Spinal cord (tissue), 10 donors: ENCODE results near the gene TAF4. TPM values are rescaled to one million over a fixed set of nuclear protein-coding genes. Genes with fewer than 3 reads are reported as not detected.

Source experiments
- DNase-seq, 6 donors: peaks; one replicate each; pipeline versions ENCODE4 v3.0.0 to v3.0.0-alpha.2; 2013 to 2015; ENCODE audit warnings: low spot score in 6 of 6, low read depth in 4 of 6
- H3K27ac ChIP-seq: one replicate; pipeline ENCODE4 v1.5.1; 2013; ENCODE audit warnings: low read depth, low read length, control low read depth
- H3K27me3 ChIP-seq: one replicate; pipeline ENCODE4 v1.6.1; 2013; ENCODE audit warnings: low read length; ENCODE audit not compliant: control insufficient read depth, insufficient read depth
- H3K36me3 ChIP-seq: one replicate; pipeline ENCODE4 v1.6.1; 2013; ENCODE audit warnings: low read length; ENCODE audit not compliant: control insufficient read depth, insufficient read depth
- H3K4me1 ChIP-seq: one replicate; pipeline ENCODE4 v1.6.1; 2013; ENCODE audit warnings: low read length; ENCODE audit not compliant: control insufficient read depth, insufficient read depth
- H3K4me3 ChIP-seq: one replicate; pipeline ENCODE4 v1.5.1; 2013; ENCODE audit warnings: low read depth, low read length, control low read depth
- H3K9me3 ChIP-seq: one replicate; pipeline ENCODE4 v1.6.1; 2013; ENCODE audit warnings: low read length; ENCODE audit not compliant: control insufficient read depth, insufficient read depth
- WGBS: methylation state at CpG from one replicate; pipeline ENCODE4 v1.1.5; 2013; ENCODE audit warnings: missing lambda C conversion rate; ENCODE audit not compliant: insufficient coverage; 5-methylcytosine and 5-hydroxymethylcytosine counted together
- polyA plus RNA-seq, 2 donors: library from polyadenylated mRNA; unstranded; fragments of 120-200 nt; gene quantifications; one replicate each; pipeline ENCODE4 v1.2.1, GENCODE V29; 2013; ENCODE audit not compliant: insufficient read length in 2 of 2
- small RNA-seq: library from RNA; depleted of rRNA; stranded (forward); fragments of <200 nt; gene quantifications from one replicate; pipeline ENCODE3, GENCODE V24; 2014; ENCODE audit warnings: low replicate concordance
- total RNA-seq, 2 donors: library from RNA; depleted of rRNA in 1 of 2; stranded (reverse); fragments of 120-200 nt in 1 of 2; fragments of >200 nt in 1 of 2; gene quantifications; one replicate each; pipeline versions ENCODE4 v1.2.3 to v1.2.4, GENCODE V29; 2013 to 2014
- donor health status: healthy.

TAF4 gene
- total and polyA plus RNA-seq, 4 donors = 7.2 to 20.4 (median 13.0) TPM

DNA sequence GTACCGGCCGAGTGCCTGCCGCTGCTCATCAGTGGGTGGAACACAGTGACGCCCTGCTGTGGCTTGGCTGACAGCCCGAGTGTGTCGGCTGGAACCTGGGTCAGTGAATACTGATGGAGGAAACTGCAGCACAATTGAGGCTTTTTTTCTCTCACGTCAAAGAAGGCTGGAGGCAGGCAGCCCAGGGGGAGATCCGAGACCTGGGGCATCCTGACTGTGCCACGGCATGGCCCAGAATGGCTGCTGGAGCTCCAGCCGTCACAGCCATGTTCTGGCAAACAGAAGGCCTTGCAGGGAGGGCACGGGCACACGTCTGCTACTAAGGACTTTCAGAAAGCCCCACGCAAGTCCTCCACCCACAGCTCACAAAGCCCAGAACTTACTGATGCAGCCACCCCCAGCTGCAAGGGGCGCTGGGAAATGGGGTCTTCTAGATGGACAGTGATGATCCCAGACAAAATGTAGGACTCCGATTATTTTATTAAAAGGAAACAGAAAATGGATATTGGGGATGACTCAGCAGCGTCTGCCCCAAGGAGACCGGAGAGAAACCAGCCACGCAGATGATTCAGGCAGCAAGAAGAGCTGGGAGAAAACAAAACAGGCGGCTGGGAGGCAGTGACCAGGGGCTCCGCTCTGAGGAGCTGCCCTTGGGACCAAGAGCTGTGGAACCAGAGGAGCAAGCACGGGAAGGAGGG lies 140.0 kb downstream of the TAF4 start:
- 64% methylated on average over 18 of the region's 21 CpGs for WGBS
- DNase-seq = peak in 1 of 6 donors; percentile 19

DNA sequence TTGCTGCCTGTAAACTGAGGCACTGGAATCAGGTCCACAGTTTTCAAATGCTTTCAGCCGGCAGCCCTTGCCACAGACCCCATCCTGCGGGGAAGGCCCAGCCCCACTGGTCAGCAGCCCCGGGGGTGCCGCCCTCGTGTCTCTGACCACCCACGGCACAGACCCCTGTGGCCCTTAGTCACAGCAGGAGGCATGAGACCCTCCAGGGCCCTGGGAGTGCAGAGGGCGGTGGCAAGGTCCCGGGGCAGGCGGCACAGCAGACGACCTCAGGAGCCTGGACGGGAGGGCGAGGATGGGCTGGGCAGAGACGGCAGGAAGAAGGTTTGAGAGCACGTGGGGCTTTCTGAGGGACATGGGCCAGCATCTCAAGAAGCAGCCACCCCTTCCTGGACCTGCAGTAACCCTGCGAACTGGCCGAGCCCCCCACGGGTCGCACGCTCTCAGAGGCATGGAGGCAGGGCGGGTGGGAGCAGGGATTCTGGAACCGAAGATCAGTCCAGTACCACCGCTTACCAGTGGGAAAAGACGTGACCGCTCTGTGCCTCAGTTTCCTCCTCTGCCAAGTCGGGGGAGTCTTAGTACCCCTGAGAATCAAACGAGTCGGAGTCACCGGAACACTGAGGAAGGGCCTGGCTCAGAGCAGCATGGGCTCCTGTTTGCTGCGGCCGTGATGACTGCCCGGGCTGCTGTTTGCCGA lies 140.7 kb downstream of the TAF4 start:
- no peaks in the 10 kb centered on the region for H3K4me1 ChIP-seq
- no peak for DNase-seq
- H3K27ac ChIP-seq = no peak overlapping the region
- no peaks in the 10 kb centered on the region for H3K27me3 ChIP-seq
- H3K9me3 ChIP-seq = no peaks in the 10 kb centered on the region
- no peak overlapping the region for H3K4me3 ChIP-seq
- WGBS = 85% methylated on average over 32 of the region's 32 CpGs
- H3K36me3 ChIP-seq = peaks cover 60% of the 10 kb centered on the region

More for the DNA sequence above, 140.0 kb downstream of the TAF4 start:
- H3K4me3 ChIP-seq = no peak overlapping the region
- peaks cover 67% of the 10 kb centered on the region for H3K36me3 ChIP-seq
- H3K27ac ChIP-seq = no peak overlapping the region
- H3K9me3 ChIP-seq = no peaks in the 10 kb centered on the region
- H3K4me1 ChIP-seq = no peaks in the 10 kb centered on the region
- H3K27me3 ChIP-seq = no peaks in the 10 kb centered on the region

Small RNAs within 50 kb of the gene (small RNA-seq; reads per million reads assigned to genes)
- not detected for gene MIR3195

Other genes with a start within 250 kb of the TAF4 start
- gene LSM14B, start 56.6 kb upstream of the TAF4 start, total RNA-seq = 10 to 100 TPM; 37.5 to 54.3 TPM
- gene LSM14B, start 56.6 kb upstream of the TAF4 start, polyA plus RNA-seq = 10 to 100 TPM; 89.9 to 94.2 TPM
- gene PSMA7, start 77.5 kb upstream of the TAF4 start, total RNA-seq = 100 to 1,000 TPM; 118 to 234 TPM
- gene PSMA7, start 77.5 kb upstream of the TAF4 start, polyA plus RNA-seq = 100 to 1,000 TPM; 186 to 197 TPM
- 10 to 100 TPM; 21.5 to 41.0 TPM for gene SS18L1, start 77.9 kb upstream of the TAF4 start, total RNA-seq
- 10 to 100 TPM; 54.1 to 58.2 TPM for gene SS18L1, start 77.9 kb upstream of the TAF4 start, polyA plus RNA-seq
- 10 to 100 TPM; 12.6 to 28.5 TPM for gene MTG2, start 117.1 kb upstream of the TAF4 start, total RNA-seq
- 10 to 100 TPM; 39.2 to 43.9 TPM for gene MTG2, start 117.1 kb upstream of the TAF4 start, polyA plus RNA-seq
- 1 to 10 TPM in 1 of 2 donors, under 1 TPM in 1; 0.66 to 1.8 TPM for gene HRH3, start 154.4 kb upstream of the TAF4 start, total RNA-seq
- gene HRH3, start 154.4 kb upstream of the TAF4 start, polyA plus RNA-seq = 10 to 100 TPM; 10.1 to 10.6 TPM
- gene OSBPL2, start 172.6 kb upstream of the TAF4 start, total RNA-seq = 10 to 100 TPM; 37.0 to 39.4 TPM
- gene OSBPL2, start 172.6 kb upstream of the TAF4 start, polyA plus RNA-seq = 10 to 100 TPM; 48.6 to 52.5 TPM
- 10 to 100 TPM; 33.7 to 75.3 TPM for gene ADRM1, start 237.1 kb upstream of the TAF4 start, total RNA-seq
- gene ADRM1, start 237.1 kb upstream of the TAF4 start, polyA plus RNA-seq = 10 to 100 TPM; 85.4 to 86.1 TPM